GM12878 (cell line): Measurements from ENCODE around the gene ZNF768. TPM values are rescaled to one million over a fixed set of nuclear protein-coding genes. Genes with fewer than 3 reads are reported as not detected.
A peak's percentile ranks its signal among the peaks of the same experiment; 100 is the strongest.

ENCODE experiments used
- CBFB ChIP-seq: IDR thresholded peaks from 2 replicates; pipeline ENCODE4 v1.6.1; 2016; ENCODE audit warnings: antibody characterized with exemption, low read depth
- FOXM1 ChIP-seq: IDR thresholded peaks from 2 replicates; pipeline ENCODE4 v1.6.1; 2012; ENCODE audit warnings: low read depth, mild to moderate bottlenecking, inconsistent platforms, low read length, moderate library complexity
- IKZF1 ChIP-seq: fragments of 450-650 bp; conservative IDR thresholded peaks from 2 replicates; pipeline ENCODE4 v1.6.1; 2017; ENCODE audit warnings: antibody characterized with exemption, mild to moderate bottlenecking
- NFIC ChIP-seq: IDR thresholded peaks from 2 replicates; pipeline ENCODE4 v1.6.1; 2012; ENCODE audit warnings: low read depth, mild to moderate bottlenecking, inconsistent platforms, low read length, moderate library complexity
- NR2C1 ChIP-seq: fragments of 450-650 bp; IDR thresholded peaks from 2 replicates; pipeline ENCODE4 v1.6.1; 2017; ENCODE audit warnings: antibody characterized with exemption, mild to moderate bottlenecking, moderate library complexity
- RBBP5 ChIP-seq: fragments of 200-600 bp; sonication (generic); conservative IDR thresholded peaks from 2 replicates; pipeline ENCODE4 v1.6.1; 2016
- SIX5 ChIP-seq: IDR thresholded peaks from 2 replicates; pipeline ENCODE4 v1.6.1; 2011; ENCODE audit warnings: mild to moderate bottlenecking, low read depth, low read length, moderate library complexity; ENCODE audit not compliant: severe bottlenecking
- SPI1 ChIP-seq: IDR thresholded peaks from 2 replicates; pipeline ENCODE4 v1.6.1; 2011; ENCODE audit warnings: low read depth, mild to moderate bottlenecking, low read length, moderate library complexity, borderline replicate concordance; ENCODE audit not compliant: insufficient read depth
- SREBF2 ChIP-seq: IDR thresholded peaks from 2 replicates; pipeline ENCODE4 v1.6.1; 2012; ENCODE audit warnings: mild to moderate bottlenecking, low read length
- STAT3 ChIP-seq: IDR thresholded peaks from 2 replicates; pipeline ENCODE4 v1.6.1; 2011; ENCODE audit warnings: low read depth, low read length, improper control_type of control experiment
- SUZ12 ChIP-seq: fragments of 200-600 bp; sonication (generic); IDR thresholded peaks from one replicate; pipeline ENCODE4 v1.6.1; 2018; ENCODE audit warnings: antibody characterized with exemption, mild to moderate bottlenecking; ENCODE audit not compliant: unreplicated experiment
- TCF12 ChIP-seq: IDR thresholded peaks from 2 replicates; pipeline ENCODE4 v1.6.1; 2011; ENCODE audit warnings: low read depth, mild to moderate bottlenecking, low read length
- polyA plus RNA-seq, 11 experiments: library from polyadenylated mRNA; depleted of rRNA in 4 of 11; unstranded in 6 of 11; stranded (reverse) in 5 of 11; fragments of >200 nt; fragmentation: Nextera tagmentation in 4 of 11; fragmentation: Illumina TruSeq in 1 of 11; extraction: Ambion mirVana in 4 of 11; extraction: Trizol in 1 of 11; gene quantifications; 1 replicate in 1 of 11; 2 replicates in 10 of 11; pipeline versions ENCODE4 v1.2.1 to v1.2.3, GENCODE V29; 2011 to 2016; ENCODE audit warnings: inconsistent platforms in 2 of 11, missing spikeins in 2 of 11, low read depth in 1 of 11
- total RNA-seq, 4 experiments: library from RNA; depleted of rRNA in 3 of 4; stranded (reverse); fragments of >200 nt in 3 of 4; fragmentation: Illumina TruSeq in 1 of 4; extraction: Trizol in 1 of 4; gene quantifications; 2 replicates each; pipeline versions ENCODE4 v1.2.1 to v1.2.3, GENCODE V29; 2013 to 2021
- TF ChIP-seq, protein P1 (sequence below): fragments of 450-650 bp; IDR thresholded peaks from 2 replicates; pipeline ENCODE4 v1.6.1; 2016; ENCODE audit warnings: mild to moderate bottlenecking, moderate library complexity, borderline replicate concordance
- TF ChIP-seq, protein P2 (sequence below): fragments of 450-650 bp; IDR thresholded peaks from 2 replicates; pipeline ENCODE4 v1.6.1; 2016; ENCODE audit warnings: mild to moderate bottlenecking
- TF ChIP-seq, protein P3 (sequence below): IDR thresholded peaks from 2 replicates; pipeline ENCODE4 v1.6.1; 2012; ENCODE audit warnings: low read depth, low read length, improper control_type of control experiment
- TF ChIP-seq, protein P4 (sequence below): IDR thresholded peaks from 2 replicates; pipeline ENCODE4 v1.6.1; 2011; ENCODE audit warnings: borderline replicate concordance, low read depth, mild to moderate bottlenecking, moderate library complexity, low read length; ENCODE audit not compliant: insufficient read depth, poor library complexity, severe bottlenecking
- TF ChIP-seq, protein P5 (sequence below): fragments of 450-650 bp; IDR thresholded peaks from 2 replicates; pipeline ENCODE4 v1.6.1; 2017; ENCODE audit warnings: mild to moderate bottlenecking, low read depth, inconsistent platforms; ENCODE audit not compliant: poor library complexity, severe bottlenecking
- TF ChIP-seq, protein P6 (sequence below): fragments of 450-650 bp; IDR thresholded peaks from 2 replicates; pipeline ENCODE4 v1.6.1; 2016; ENCODE audit warnings: mild to moderate bottlenecking

Gene ZNF768
- total and polyA plus RNA-seq, 10 of the 15 experiments (the other 5 are each of a cell fraction or from before 2014, with no cell fraction given): 0.05 to 23.1 (median 9.1) TPM

DNA sequence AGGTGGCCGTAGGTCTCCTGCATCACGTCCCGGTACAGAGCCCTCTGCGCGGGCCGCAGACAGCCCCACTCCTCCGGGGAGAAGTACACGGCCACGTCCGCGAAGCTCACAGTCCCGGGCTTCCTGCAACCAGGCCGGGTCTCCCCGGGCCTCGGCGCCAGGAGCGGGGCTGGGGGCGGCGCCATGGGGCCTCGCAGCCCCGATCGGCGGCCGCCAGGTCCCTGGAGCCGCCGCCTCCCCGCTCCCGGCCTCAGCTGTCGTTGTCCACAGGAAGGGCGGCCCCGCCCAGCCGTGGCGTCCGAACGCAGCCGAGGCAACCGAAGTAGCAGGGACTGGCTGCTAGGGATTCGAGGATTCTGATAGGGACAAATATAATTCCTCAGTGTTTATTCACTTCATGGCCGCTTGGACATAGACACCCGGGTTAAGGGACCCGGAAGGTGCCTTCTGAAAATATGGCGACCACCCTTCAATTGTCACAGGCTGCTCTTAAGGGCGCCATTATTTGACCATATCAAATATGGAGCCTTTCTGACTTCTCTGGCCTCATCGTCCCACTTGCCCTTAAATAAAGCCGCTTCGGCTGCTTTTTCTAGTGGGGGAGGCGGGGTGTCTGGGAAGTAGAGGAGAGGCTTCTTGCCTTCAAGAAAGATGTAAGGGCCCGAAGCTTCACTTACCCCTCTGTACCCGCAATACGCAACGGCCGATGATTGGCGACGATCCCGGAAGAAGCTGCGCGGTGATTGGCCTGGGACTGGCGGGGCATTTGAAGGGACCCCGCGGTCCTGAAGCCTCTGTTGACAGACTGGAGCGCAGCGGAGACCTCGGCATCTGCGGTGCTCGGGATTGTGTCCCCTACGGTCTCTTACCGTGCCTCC is 45.3 kb upstream of the ZNF768 start, which contains the start of gene ZNF688 (continued):
- TF ChIP-seq, protein P1, sequence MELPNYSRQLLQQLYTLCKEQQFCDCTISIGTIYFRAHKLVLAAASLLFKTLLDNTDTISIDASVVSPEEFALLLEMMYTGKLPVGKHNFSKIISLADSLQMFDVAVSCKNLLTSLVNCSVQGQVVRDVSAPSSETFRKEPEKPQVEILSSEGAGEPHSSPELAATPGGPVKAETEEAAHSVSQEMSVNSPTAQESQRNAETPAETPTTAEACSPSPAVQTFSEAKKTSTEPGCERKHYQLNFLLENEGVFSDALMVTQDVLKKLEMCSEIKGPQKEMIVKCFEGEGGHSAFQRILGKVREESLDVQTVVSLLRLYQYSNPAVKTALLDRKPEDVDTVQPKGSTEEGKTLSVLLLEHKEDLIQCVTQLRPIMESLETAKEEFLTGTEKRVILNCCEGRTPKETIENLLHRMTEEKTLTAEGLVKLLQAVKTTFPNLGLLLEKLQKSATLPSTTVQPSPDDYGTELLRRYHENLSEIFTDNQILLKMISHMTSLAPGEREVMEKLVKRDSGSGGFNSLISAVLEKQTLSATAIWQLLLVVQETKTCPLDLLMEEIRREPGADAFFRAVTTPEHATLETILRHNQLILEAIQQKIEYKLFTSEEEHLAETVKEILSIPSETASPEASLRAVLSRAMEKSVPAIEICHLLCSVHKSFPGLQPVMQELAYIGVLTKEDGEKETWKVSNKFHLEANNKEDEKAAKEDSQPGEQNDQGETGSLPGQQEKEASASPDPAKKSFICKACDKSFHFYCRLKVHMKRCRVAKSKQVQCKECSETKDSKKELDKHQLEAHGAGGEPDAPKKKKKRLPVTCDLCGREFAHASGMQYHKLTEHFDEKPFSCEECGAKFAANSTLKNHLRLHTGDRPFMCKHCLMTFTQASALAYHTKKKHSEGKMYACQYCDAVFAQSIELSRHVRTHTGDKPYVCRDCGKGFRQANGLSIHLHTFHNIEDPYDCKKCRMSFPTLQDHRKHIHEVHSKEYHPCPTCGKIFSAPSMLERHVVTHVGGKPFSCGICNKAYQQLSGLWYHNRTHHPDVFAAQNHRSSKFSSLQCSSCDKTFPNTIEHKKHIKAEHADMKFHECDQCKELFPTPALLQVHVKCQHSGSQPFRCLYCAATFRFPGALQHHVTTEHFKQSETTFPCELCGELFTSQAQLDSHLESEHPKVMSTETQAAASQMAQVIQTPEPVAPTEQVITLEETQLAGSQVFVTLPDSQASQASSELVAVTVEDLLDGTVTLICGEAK: peak; percentile 77; the same call in 1 of the 2 replicates
- no peak for TF ChIP-seq TCF12
- TF ChIP-seq SPI1: no peak
- TF ChIP-seq SIX5: peak; percentile 84
- TF ChIP-seq SREBF2: no peak
- TF ChIP-seq, protein P2, sequence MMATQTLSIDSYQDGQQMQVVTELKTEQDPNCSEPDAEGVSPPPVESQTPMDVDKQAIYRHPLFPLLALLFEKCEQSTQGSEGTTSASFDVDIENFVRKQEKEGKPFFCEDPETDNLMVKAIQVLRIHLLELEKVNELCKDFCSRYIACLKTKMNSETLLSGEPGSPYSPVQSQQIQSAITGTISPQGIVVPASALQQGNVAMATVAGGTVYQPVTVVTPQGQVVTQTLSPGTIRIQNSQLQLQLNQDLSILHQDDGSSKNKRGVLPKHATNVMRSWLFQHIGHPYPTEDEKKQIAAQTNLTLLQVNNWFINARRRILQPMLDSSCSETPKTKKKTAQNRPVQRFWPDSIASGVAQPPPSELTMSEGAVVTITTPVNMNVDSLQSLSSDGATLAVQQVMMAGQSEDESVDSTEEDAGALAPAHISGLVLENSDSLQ: peak; percentile 65; the same call in 1 of the 2 replicates
- TF ChIP-seq, protein P3, sequence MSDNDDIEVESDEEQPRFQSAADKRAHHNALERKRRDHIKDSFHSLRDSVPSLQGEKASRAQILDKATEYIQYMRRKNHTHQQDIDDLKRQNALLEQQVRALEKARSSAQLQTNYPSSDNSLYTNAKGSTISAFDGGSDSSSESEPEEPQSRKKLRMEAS: peak; percentile 15; the same call in 1 of the 2 replicates
- no peak for TF ChIP-seq STAT3
- peak; percentile 71; the same call in 1 of the 2 replicates for TF ChIP-seq FOXM1
- no peak for TF ChIP-seq SUZ12
- no peak; the same call in 1 of the 2 replicates for TF ChIP-seq NFIC
- TF ChIP-seq, protein P4, sequence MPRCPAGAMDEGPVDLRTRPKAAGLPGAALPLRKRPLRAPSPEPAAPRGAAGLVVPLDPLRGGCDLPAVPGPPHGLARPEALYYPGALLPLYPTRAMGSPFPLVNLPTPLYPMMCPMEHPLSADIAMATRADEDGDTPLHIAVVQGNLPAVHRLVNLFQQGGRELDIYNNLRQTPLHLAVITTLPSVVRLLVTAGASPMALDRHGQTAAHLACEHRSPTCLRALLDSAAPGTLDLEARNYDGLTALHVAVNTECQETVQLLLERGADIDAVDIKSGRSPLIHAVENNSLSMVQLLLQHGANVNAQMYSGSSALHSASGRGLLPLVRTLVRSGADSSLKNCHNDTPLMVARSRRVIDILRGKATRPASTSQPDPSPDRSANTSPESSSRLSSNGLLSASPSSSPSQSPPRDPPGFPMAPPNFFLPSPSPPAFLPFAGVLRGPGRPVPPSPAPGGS: no peak
- TF ChIP-seq, protein P5, sequence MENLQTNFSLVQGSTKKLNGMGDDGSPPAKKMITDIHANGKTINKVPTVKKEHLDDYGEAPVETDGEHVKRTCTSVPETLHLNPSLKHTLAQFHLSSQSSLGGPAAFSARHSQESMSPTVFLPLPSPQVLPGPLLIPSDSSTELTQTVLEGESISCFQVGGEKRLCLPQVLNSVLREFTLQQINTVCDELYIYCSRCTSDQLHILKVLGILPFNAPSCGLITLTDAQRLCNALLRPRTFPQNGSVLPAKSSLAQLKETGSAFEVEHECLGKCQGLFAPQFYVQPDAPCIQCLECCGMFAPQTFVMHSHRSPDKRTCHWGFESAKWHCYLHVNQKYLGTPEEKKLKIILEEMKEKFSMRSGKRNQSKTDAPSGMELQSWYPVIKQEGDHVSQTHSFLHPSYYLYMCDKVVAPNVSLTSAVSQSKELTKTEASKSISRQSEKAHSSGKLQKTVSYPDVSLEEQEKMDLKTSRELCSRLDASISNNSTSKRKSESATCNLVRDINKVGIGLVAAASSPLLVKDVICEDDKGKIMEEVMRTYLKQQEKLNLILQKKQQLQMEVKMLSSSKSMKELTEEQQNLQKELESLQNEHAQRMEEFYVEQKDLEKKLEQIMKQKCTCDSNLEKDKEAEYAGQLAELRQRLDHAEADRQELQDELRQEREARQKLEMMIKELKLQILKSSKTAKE: peak; percentile 75
- peak; percentile 65; the same call in 1 of the 2 replicates for TF ChIP-seq CBFB
- TF ChIP-seq NR2C1: peak; percentile 96
- TF ChIP-seq, protein P6, sequence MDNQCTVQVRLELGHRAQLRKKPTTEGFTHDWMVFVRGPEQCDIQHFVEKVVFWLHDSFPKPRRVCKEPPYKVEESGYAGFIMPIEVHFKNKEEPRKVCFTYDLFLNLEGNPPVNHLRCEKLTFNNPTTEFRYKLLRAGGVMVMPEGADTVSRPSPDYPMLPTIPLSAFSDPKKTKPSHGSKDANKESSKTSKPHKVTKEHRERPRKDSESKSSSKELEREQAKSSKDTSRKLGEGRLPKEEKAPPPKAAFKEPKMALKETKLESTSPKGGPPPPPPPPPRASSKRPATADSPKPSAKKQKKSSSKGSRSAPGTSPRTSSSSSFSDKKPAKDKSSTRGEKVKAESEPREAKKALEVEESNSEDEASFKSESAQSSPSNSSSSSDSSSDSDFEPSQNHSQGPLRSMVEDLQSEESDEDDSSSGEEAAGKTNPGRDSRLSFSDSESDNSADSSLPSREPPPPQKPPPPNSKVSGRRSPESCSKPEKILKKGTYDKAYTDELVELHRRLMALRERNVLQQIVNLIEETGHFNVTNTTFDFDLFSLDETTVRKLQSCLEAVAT: no peak
- no peak for TF ChIP-seq RBBP5
- peak; percentile 97 for TF ChIP-seq IKZF1
